Activated CD8-positive, alpha-beta memory T cell treated with anti-CD3 and anti-CD28 coated beads for 48 hours (primary cell): ENCODE measurements around the gene FRAS1.
"Not testable (repeated sequence)": the region's sequence is repeated elsewhere in the genome, so short reads cannot be mapped to it uniquely, and the experiment has no call there.

Experiments
- DNase-seq, 3 experiments: peaks; one replicate each; pipeline ENCODE4 v3.0.0-alpha.2; 2020; ENCODE audit warnings: low read depth in 2 of 3, low spot score in 2 of 3

FRAS1 gene

GRCh38 chr4:78424461-78424860 lies 367.3 kb downstream of the FRAS1 start:
- no peak for DNase-seq

DNA sequence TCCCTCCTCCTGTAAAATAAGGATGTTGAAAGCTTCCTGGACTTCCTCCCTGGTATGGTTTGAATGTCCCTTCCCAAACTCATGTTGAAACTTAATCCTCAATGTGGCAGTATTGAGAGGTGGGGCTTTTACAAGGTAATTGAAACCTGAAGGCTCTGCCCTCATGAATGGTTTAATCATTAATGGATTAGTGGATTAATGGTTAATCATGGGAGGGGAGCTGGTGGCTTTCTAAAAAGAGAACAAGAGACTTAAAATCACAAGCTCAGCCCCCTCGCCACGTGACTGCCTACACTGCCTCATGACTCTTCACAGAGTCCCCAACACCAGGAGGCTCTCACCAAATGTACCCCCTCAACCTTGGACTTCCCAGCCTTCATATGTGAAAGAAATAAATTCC lies 369.8 kb downstream of the FRAS1 start:
- no peak for DNase-seq

- DNase-seq, result no peak
Observed at GRCh38 chr4:78428996-78429395, 371.9 kb downstream of the FRAS1 start.

DNA sequence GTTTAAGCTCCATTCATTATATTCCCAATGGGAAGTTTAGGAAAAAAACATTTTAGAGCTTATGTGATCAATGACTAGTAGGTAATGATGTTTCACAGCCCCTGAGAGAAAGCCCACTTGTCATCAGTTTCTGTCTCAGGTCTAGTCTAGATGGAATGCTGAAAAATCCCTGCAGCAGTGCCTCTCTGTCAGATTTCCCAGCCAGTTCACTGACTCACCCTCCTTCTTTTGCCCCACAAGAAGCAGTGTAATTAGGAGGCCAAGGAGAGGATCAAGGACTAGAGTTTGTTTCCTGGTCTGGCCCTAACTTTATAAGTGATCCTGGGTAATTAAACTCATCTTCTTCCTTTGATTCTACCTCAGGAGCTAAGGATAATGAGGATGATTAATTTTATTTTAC lies 375.8 kb downstream of the FRAS1 start:
- DNase-seq, result no peak

DNA sequence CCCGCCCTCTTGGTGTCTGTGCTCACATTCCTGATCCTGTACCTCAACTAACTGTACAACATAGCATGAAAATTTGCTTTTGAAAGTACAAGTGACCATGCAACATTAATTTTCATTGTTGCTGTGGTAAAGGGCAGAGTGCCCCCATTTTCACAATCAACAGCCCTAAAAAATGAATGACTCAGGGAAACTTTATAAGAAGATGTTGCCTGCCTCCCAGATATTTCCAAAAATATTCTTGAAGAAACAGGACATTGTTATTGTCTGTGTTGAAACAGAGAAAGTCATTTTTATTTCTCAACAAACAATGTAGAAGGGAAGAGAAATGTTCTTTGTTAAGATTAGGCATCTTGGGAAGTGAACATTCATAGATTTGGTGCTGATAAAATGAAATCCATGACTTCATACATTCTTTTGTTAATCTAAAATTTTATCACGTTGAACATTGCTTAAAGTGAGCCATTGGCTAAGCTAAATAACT lies 380.5 kb downstream of the FRAS1 start:
- no peak for DNase-seq

DNA sequence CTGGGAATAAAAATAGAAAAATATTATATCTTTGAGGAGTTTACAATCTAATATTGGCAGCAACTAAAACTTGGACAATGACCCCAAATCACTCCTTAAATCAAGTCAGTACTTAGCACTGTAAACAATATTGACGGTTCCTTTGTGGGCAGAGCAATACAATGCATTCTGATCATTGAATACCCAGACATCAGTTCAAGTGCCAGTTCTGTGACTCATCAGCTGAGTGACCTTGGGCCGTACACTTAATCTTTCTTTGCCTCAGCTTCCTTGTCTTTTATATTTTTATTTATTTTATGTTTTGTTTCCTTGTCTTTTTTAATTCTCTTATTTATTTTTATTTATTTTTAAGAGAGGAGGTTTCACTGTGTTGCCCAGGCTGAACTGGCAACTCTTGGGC lies 382.2 kb downstream of the FRAS1 start:
- no peak for DNase-seq

GRCh38 chr4:78441756-78442155 lies 384.6 kb downstream of the FRAS1 start:
- DNase-seq, result no peak

DNA sequence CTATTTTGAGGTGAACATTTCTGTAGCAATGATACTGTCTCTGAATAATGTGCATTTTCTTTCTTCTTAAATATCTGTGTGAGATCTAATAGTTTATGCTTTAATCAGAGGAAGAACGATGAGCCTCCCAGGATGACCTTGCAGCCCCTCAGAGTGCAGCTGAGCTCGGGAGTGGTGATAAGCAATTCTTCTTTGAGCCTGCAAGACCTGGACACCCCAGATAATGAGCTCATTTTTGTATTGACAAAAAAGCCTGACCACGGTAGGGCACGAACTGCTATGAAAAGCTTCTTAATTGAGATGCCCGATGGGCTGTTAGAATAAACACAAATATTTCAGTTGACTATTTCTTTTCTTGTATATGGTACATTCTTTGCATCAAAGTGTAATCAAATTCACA lies 389.5 kb downstream of the FRAS1 start:
- DNase-seq, result no peak

DNA sequence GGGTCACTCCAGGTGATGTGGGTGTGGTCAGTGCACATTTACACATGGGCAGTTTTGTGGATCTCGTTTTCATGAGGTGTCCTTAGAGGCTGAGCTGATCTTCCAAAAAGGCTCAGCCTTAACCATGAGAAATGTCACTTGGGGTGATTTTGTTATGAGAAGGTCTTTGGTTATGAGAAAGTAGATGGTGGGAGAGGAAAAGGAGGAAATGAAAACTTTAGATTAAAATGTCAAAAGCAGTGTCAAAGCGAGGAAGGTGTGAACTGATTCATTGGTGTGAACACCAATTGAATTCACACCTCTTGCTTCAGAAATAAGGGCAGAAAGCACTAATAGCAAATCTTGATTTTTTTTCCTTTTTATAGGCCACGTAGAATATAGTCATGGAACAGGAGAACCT lies 394.3 kb downstream of the FRAS1 start:
- DNase-seq, result no peak

DNA sequence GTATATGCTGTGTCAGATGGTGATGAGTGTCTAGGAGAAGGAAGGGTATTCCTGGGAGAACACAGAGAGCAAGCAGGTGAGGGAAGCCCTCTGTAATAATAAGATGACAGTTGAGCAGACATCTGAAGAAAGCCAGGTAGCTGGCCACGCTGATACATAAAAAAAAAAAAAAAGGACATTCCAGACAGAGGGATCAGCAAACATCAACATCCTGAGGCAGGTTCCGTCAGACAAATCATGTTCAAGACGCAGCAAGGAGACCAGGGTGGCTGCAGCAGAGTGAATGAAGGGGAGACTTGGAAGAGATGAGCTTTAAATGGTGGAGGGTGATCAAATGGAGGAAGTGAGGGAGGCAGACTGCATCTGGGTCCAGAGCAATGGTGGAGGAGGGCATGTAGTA lies 396.9 kb downstream of the FRAS1 start:
- no peak for DNase-seq

GRCh38 chr4:78457751-78458150 lies 400.6 kb downstream of the FRAS1 start:
- DNase-seq, result no peak

- no peak for DNase-seq
Observed at GRCh38 chr4:78459327-78459726, 402.2 kb downstream of the FRAS1 start.

DNA sequence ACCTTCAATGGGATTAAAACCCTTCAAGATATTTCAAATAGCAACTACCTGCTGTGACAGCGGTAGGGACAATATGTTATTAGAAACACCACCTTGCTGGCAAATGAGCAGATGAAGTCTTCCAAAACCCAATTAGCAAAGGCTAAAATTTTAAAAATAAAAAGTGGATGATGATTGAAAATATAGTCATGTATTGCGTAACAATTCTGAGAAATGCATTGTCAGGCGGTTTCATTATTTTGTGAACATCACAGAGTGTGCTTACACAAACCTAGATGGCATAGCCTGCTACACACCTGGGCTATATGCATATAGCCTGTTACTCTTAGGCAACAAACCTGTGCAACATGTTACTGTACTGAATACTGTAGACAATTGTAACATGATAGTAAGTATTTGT lies 403.2 kb downstream of the FRAS1 start:
- DNase-seq, result no peak

- no peak for DNase-seq
Observed at GRCh38 chr4:78464265-78464664, 407.1 kb downstream of the FRAS1 start.

DNA sequence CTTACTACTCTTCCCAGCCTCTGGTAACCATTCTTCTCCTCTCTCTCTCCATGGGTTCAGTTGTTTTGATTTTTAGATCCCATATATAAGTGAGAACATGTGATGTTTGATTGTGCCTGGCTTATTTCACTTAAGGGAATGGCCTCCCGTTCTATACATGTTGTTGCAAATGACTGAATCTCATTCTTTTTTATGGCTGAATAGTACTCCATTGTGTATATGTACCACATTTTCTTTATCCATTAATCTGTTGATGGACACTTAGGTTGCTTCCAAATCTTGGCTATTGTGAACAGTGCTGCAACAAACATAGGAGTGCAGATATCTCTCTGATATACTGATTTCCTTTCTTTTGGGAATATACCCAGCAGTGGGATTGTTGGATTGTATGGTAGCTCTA lies 410.1 kb downstream of the FRAS1 start:
- DNase-seq, result not testable (repeated sequence)

- DNase-seq, result no peak
Observed at GRCh38 chr4:78468272-78468671, 411.1 kb downstream of the FRAS1 start.

GRCh38 chr4:78476108-78476704 lies 419.1 kb downstream of the FRAS1 start:
- DNase-seq, result no peak

GRCh38 chr4:78477276-78477675 lies 420.2 kb downstream of the FRAS1 start:
- no peak for DNase-seq

- no peak for DNase-seq
Observed at GRCh38 chr4:78478523-78478922, 421.4 kb downstream of the FRAS1 start.

DNA sequence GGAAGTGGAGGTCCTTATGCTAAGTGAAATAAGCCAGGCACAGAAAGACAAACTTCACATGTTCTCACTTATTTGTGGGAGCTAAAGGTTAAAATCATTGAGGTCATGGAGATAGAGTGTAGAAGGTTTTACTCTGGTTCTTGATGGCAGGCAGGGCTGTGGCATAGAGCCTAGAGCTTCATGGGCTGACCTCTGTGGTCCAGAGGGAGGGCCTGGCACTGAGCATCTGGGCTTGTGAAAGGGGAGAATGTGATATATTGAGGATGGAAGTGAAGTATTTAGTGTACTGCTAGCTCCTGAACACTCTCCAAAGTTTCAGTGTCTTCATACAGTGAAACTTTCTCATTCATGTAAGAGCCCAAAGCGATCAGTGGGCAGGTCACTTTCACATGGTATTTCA lies 423.2 kb downstream of the FRAS1 start:
- DNase-seq, result no peak

- no peak for DNase-seq
Observed at GRCh38 chr4:78481180-78481579, 424.1 kb downstream of the FRAS1 start.

DNA sequence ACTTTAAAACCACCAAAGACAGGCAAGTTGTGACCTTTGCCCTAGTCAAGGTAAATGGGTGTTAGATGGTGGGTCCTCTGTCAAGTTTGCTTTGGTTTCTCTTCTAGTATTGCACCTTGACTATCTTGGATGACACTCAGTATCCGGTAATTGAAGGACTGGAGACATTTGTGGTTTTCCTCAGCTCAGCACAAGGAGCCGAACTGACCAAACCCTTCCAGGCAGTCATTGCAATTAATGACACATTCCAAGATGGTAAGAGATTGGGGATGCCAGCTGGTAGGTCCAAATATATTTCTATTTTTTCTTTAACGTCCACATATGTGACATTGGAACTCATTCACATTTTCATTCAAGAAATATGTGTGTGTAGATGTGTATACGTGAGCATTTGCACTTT lies 425.2 kb downstream of the FRAS1 start:
- DNase-seq, result no peak

DNA sequence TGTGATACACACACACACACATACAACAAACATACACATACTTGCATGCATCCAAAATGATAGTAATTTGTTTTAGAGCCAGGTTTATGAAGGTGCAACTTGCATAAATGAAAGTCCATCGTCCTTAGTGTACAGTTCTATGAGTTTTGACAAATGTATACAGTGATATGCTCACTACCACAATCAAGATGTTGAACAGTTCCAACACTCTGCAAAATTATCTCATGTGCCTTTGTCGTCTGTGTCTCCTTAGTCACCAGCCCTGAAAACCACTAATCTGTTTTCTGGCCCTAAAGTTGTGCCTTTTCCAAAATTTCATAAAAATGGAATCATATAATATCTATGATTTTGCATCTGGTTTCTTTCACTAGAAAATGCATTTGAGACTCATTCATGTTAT lies 426.7 kb downstream of the FRAS1 start:
- no peak for DNase-seq

DNA sequence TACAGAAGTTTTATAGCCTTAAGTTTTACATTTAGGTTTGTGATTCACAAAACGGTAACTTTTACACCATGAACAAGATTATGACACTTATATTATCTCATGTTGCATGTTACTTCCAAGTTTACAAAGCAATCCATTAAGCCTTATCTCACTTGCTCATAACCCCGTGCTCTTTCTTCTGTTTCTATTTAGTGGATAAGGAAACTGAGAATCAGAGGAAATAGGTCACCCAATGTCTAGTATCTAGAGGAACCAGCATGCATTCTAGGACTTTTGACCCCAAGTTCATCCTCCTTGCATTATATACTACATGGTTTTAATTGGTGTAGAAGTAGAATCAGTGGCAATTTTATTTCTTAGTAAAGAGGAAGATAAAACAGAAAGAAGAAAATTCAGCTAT lies 427.5 kb downstream of the FRAS1 start:
- DNase-seq, result no peak
